D721Med (cell line): Measurements from ENCODE around the gene HDAC4.

ENCODE experiments used
- DNase-seq: peaks from one replicate; pipeline ENCODE4 v3.0.0; 2011; ENCODE audit warnings: low spot score; ENCODE audit not compliant: insufficient read length
- FAIRE-seq: peaks from 2 replicates; lab custom pipeline; 2011; peaks lifted over from hg19 to GRCh38; lab: Jason Lieb, UNC
- TF ChIP-seq, protein P1 (sequence below): IDR thresholded peaks from 2 replicates; pipeline ENCODE4 v1.5.1; 2012; ENCODE audit warnings: mild to moderate bottlenecking, control low read depth; ENCODE audit not compliant: insufficient read depth; ENCODE audit errors: missing control alignments

Gene HDAC4

DNA sequence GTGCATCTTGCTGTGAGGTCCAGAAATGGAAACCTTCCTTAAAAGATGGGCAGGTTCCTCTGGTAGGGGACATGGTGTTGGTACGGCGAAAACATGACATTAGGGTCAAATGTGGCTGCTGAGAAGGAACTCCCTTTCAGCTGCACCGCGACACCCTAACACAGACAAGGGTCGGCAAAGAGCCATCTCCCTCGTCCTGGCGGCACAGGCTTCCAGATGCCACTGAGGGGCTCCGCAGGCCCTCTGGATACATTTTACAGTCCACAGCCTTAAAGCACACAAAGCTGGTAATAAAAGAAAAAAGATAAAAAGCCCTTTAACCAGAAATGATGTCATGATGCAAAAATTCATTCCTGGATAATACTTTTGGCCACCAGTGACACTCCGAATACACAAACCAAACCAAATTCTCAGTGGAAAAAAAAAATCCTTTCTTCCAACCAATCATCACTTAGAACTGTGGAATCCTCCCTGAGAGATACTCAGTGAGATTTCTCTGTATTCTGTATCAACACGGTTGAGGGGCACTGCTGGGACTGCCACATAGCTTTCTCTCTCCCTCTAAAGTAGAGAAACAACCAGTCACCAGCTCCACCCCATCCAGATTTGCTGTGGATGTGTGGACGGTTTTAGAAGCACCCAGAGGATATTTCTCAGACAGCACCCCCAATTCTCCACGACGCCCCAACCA is 174.8 kb downstream of the HDAC4 start:
- FAIRE-seq, result no peak
- TF ChIP-seq, protein P1, sequence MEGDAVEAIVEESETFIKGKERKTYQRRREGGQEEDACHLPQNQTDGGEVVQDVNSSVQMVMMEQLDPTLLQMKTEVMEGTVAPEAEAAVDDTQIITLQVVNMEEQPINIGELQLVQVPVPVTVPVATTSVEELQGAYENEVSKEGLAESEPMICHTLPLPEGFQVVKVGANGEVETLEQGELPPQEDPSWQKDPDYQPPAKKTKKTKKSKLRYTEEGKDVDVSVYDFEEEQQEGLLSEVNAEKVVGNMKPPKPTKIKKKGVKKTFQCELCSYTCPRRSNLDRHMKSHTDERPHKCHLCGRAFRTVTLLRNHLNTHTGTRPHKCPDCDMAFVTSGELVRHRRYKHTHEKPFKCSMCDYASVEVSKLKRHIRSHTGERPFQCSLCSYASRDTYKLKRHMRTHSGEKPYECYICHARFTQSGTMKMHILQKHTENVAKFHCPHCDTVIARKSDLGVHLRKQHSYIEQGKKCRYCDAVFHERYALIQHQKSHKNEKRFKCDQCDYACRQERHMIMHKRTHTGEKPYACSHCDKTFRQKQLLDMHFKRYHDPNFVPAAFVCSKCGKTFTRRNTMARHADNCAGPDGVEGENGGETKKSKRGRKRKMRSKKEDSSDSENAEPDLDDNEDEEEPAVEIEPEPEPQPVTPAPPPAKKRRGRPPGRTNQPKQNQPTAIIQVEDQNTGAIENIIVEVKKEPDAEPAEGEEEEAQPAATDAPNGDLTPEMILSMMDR, result no peak
- DNase-seq, result no peak

DNA sequence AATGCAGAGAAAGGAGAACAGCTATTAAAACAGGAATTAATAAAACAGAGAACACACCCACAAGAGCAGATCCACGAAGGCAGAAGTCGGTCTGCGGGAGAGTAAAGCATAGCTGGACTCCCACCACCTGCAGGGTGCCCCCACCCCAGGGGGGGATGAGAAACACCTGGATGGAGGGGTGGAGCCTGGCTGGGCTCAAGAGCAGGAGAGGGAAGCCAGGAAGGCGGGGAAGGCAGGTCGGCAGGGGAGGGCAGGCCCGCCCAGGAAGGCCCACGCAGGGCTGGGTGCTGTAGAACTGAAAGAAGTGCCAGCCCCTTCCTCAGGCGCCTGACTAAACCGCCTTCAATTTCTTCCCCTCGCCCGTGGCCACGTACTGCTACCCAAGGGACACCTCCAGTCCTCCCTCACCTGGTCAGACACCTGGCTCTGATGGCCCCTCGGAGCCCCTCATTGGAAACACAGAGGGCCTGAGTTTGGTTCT is 175.4 kb downstream of the HDAC4 start:
- FAIRE-seq, result no peak

DNA sequence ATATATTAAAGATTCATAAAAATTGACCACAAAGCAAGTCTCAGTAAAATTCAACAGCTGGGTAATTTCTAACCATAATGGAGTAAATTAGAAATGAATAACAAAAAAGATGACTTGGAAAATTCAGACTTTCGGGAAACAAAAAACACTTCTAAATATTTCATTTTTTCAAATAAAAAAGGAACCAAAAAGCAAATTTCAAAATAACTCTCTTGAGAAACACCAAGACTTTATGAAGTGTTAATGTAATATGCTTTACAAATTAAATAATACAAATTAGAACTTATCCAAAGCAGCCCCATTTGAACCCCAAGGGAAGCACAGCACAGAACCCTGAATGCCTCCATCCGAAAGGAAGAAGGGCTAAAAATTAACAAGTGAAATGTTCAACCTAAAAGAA is 175.9 kb downstream of the HDAC4 start:
- TF ChIP-seq, protein P1, result no peak
- FAIRE-seq, result no peak
- no peak for DNase-seq

More for the DNA sequence above, 175.4 kb downstream of the HDAC4 start:
- TF ChIP-seq, protein P1, result no peak
- DNase-seq, result no peak

DNA sequence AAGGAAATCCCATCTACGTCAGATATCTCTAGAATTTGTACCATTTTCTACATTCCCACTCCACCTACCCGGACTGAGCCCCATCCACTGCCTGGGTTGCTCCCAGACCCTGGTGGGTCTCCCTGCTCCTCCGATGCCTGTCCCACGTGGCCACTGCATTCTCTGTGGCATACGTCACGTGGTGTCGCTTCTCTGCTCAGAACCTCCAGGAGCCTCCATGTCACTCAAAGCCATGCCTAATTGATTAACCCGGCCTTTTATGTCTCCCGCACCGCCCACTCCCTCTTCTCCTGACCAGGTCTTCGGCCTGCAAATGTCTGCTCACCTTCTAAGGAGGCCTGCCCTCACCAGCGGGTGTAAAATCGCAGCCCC is 176.6 kb downstream of the HDAC4 start:
- TF ChIP-seq, protein P1, result no peak
- DNase-seq (no peak), FAIRE-seq (no peak)

DNA sequence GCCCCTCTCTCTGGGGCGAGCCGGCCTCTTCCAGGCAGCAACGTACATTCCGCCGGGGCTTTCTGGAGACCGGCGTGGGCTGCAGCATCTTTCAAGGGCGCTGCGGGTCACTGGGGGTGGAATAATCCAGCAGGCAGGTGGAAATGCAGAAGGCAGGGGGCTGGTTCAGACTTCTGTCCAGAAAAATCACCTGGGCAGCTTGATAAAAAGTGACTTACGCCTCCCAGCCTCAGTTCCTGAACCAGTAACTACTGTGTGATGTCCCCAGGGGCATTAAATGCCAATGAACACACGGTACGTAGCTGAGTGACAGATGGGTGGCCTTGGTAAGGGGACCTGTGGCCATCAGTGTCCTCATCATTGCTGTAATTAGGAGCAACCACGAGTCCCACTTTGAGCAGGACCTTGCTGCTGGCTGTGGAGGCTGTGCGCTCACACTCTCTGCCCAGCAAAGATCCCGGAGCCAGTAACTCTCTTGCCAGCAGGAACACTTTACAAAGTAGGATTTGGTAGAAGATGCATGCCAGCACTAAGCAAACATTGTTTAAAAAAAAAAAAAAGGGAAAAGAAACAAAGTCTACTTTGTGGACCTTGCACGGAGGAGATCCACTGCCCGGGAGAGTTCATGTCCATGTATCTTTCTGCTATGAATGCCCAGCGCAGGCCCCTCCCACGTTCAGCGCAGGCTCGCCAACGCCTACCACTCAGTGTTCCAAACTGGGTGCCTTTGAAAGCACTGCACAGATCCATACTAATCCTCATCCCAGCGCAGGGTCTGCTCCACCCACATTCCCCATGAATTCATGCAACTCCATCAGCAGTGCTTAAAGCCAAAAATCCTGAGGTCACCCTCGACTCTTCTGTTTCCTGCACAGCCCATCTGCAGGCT is 177.3 kb downstream of the HDAC4 start:
- FAIRE-seq, result no peak
- no peak for DNase-seq
- TF ChIP-seq, protein P1, result no peak

DNA sequence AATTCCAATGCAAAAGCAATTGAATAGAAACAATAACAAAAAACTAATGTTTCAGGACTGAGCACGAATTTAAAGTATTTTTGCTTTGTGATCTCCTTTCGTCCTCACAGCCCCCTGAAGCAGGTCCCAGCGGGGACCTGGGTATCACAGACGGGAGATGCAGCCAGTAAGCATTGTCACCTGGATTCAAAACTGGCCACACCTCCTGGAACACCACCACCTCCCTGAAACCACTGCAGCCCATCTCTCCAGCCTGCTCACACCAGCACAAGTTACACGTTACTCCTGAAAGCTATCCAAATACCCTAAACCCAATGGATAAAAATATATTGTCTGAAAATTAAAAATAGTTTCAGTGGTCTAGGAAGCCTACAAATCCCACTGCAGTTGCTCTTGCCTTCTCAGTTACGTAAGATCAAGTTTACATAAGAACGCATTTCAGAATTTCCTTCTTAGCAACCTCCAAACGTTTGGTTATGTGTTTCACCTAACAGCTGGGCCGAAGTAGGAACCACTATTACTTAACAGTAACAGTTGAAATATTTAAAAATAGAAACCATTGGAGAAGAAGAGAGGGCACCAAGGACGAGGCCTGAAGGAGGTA is 178.0 kb downstream of the HDAC4 start:
- TF ChIP-seq, protein P1, result no peak
- FAIRE-seq, result no peak
- DNase-seq, result no peak
